SHP77 treated with DMSO at 0.1 percent for 48 hours (cell line): ENCODE measurements around the gene CDON.
A peak's percentile ranks its signal among the peaks of the same experiment; 100 is the strongest.

ENCODE experiments used
- DNase-seq: peaks from one replicate; lab custom pipeline; 2025; lab: John Stamatoyannopoulos, UW

The CDON gene

DNA sequence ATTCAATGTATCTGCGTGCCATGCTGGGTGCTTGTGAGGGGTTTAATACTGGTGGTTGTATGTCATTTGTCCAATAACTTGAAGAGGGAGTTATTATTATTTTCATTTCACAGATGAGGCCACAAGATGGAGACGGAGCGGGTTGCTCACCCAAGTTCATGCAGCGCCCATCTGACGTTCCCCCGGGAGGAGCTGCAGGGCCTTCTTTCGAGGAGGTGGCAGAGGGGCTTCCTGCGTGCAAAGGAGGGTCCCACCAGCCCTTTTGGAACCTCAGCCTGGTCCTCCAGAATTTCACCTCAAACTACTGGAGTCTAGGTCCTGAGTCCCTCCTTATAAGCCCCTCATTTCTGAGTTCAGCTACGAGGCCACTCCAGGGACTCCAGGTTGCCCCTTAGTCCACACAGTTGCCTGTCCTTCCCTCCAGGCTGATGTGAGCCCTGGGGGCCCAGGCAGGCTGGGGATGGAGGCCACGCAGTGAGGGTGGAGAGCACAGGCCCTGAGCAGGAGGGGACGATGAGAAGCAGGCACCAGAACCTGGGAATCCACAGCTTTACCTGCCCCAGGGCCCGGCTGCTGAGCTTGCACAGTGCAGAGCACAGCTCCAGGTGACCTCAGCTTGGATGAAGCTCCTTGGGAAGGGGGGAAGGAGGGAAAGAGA lies 119.8 kb downstream of the CDON start:
- DNase-seq = no peak

DNA sequence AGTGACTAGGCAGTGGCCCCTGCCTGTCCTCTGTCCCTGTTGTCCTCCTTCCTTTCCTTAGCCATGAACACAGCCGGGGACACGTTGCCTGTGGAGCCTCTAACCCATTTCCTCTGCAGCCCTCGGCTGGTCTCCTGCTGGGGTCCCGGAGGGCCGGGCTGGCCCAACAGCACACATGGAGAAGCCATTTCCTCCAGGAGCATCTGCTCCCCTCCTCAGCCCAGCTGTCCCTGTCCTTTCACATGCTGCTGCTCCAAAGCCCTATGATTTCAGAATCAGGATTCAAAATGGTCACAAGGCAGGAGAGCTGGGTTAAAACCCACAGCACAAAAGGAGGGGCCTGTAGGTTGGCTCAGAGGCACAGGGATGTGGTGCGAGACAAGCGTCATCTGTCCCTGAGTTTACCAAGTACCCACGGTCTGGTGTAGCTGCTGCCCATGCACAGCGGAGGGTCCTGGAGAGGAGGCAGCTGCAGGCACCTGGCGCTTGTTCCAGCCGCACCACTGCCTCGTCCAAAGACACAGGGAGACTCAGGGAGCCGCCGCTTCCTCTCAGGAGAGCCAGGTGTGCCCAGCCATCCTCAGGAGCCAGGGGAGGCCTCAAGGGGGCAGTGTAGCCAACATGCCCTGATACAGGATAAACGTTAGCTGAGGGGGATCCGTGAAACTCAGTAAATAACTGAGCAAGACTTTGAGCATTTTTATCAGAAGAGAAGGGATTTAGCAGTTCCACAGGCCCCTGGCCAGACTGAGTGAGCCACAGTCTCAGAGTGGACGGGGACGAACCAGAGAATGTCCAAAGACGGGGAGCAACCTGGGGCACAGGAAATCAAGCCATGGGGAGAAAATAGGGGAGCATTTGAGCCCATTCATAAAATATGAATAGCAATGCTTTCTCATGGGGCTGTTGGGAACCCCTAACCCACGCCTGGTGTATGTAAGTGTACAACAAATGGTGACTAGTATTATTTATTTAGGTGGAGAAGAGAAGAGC lies 120.8 kb downstream of the CDON start:
- peak; percentile 77 for DNase-seq

DNA sequence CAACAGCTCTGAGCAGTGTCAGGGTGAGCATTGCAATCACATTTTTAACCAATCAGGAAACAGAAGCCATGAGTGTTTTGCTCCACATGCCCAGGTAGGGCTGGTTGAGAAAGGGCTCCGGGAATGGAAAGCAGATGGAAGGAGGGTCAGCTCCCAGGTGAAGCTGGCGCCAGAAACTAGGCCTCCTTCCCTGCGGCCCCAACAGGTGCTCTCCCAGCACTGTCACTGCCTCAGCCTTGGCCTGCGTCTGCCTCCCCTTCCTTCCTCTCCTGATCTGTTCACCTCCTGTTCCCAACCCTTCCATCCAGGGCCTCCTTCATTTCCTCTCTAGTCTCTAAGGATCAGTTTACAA lies 121.4 kb downstream of the CDON start:
- DNase-seq = no peak

DNA sequence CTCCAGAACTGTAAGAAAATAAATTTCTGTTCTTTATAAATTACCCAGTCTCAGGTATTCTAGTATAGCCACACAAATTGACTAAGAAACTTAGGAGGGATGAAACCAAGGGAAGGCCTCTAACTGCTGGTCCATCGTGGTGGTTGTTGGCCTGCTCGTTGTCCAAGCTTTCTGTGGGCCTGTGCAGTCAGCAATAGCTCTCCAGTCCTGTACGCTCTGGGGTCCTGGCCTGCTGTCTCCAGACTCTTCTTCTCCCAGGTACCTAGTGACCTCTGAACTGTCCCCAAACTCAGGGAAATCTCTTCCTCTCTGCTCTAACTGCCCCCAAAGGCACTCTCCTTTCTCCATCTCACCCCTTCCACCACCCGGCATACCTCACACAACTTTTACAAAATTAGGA lies 122.5 kb downstream of the CDON start:
- DNase-seq = no peak

DNA sequence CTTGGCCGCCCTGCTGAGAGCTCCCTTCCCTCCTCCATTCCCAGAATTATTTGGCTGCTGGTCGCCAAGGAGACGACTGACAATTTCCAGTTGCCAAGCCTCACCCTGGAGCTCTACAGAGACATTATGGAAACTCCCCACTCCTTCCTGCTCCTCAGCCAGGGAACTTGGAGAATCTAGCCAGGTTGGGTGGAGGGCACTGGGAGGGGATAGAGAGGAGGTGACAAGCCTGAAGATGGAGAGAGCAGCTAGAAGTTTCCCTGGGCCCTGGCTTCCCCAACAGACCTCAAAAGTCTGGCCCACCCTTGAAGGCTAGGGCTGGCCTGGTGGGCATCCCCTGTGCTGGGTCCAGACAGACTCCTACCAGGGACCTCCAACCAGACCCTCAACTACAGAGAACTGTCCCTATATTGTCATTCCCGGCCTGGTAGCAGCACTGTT lies 123.6 kb downstream of the CDON start:
- no peak for DNase-seq

DNA sequence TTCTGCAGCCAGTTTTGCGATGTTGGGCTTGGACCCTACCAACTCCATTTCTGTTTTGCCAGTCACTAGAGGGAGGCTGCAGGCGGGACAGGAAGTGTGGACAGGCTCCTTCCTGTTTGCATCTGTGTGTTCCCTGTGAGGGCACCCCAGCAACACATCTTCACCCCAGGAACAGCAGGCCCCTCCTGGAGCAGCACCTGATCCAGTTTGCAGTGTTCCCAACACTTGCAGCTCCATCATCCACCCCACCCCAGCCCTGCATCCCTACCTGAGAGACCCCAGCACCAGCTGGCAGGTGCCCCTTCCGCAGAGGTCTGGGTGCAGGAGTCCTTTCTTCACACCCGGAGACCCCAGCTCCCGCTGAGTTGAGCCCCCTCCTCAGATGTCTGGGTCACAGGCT lies 124.2 kb downstream of the CDON start:
- no peak for DNase-seq

DNA sequence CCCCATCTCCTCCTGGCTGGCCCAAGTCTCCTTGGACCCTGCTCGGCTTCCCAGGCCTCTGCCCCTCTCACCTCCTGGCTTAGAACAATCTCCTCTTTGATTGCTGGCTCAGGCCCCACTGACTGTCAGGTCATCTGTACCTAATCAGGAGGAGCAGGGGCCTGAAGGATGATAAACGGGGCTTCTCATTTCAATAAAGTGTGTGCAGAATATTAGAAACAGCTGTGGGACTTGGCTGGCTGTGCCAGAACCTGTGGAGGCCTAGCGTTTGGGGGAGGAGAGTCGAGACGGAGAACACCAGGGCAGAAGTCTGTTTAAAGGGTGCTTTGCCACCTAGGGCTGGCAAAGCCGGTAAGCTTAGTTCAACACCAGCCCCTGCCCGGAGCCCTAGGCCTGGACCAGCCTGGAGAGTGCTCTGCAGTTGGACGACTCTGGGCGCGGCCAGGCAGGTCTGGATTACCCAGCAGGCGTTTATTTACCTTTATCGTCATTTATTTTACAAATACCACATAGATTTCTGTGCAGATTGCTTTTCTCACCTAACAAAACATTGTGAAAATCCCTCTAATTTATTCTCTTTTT lies 127.0 kb downstream of the CDON start:
- no peak for DNase-seq

DNA sequence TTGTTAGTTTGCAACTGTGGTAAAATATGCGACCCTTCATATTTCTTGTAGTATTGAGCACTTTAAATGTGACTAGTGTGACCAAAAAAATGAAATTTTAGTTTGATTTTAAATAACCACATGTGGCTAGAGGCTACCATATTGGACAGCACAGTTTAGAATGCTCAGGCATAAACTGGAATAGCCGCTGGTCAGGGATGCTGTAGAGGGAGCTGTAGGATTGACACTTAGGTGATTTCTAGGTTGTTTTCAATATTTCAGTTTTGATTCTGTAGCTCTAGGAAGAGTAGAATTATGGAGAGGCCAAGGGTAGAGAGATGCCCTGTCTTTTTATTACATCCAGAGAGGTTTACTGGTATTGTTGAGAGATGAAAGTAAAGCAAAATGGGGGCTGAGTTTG lies 127.6 kb downstream of the CDON start:
- no peak for DNase-seq

DNA sequence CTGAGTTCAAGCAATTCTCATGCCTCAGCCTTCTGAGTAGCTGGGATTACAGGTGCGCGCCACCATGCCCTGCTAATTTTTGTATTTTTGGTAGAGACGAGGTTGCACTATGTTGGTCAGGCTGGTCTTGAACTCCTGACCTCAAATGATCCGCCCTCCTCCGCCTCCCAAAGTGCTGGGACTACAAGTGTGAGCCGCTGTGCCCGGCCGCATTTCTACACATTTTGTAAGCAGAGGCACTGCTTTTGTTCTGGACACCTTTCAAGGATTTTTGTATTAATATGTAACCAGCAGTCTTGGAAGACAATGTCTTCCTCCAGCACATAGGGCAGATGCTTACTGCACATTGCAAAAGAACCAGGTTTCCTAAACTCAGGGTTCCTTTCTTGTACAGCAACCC lies 128.2 kb downstream of the CDON start:
- no peak for DNase-seq

DNA sequence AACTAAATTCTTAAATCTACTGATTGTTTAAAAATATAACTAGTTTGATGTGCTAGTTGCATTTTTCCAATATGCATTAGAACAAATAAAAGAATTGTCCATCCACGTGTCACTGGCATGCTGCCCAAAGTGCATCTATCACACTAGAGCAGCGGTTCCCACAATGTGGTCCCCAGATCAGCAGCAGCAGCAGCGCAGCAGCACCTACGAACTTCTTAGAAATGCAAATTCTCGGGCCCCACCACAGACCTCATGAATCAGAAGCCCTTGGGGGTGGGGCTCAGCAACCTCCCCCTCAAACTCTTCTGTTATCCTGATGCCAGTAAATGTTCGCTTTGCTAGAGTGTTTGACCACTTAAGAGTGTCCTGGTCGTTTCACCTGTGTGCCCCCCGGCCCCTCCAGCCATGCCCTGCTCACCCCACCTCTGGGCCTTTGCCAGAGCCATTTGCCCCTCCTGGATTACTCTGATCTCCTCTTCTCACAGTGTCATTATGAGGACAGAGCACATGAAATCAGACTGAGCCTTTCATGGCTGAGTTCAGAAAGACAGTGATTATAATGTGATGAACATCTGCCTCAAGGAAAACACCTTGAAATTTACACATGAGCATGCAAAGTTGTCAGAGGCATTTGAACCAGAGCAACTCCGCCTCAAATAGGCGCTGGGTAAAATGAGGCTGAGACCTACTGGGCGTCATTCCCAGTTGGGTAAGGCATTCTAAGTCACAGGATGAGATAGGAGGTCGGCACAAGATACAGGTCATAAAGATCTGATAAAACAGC lies 129.4 kb downstream of the CDON start:
- no peak for DNase-seq

DNA sequence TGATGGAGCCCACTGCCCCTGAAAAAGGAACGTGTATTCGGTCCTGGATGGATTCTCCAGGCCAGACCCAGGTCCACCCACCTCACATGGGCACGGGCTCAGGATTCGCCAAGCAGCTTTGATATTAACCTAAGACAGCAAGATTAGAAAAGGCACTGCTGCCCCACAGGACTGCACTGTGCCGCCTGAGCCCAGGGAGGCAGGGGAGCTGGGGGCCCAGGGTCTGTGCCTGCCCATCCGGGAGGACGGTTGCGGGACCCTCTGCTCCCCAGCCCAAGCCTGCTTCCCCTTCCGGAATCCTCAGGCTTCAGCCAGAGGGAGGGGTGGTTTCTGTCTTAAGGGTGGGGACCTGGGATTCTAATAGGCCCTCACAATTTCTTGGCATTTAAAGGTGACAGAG lies 130.4 kb downstream of the CDON start:
- DNase-seq = no peak

DNA sequence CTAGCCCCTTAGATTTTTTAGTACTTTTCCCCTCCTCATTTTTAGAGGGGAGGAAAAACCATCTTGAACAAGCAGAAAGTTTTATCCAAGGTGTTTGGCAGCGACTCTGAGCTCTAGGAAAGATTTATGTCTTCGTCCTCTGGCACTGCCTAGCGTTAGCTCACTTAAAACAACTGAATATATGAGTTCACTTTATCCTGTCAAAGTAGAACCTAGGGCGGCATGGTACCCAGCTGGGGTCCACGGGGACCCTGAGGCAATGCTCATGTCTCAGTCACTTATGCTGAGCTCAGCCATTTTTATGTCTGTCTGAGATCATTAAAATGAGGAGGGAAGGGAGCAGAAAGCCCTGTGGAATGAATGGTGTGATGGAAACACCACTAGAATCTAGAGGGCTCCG lies 131.0 kb downstream of the CDON start:
- DNase-seq = no peak

DNA sequence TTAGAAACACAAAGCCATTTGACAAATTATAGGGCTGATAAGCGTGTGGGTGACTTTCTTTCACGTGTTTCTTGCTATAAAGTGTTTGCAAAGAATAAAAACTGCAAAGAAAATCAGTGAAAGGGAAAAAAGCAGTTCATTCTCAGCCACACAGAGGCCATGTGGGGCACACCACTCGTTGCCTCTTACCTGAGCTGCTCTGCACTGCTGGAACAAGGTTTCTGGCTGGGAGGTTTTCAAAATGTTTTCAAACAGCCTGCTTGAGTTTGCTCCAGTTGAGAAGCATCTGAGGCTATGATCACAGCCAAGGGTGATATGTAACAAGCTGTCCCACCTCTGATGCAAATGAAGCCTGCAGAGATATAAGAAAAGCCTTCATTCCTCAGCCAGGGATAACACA lies 131.6 kb downstream of the CDON start:
- DNase-seq = no peak

DNA sequence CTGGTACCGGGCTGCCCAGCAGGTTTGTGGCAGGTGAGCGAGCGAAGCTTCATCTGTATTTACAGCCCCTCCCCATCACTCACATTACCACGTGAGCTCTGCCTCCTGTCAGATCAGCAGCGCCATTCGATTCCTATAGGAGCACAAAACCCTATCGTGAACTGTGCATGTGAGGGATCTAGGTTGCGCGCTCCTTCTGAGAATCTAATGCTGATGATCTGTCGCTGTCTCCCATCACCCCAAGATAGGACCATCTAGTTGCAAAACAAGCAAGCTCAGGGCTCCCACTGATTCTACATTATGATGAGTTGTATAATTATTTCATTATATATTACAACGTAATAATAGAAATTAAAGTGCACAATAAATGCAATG lies 132.6 kb downstream of the CDON start:
- no peak for DNase-seq

DNA sequence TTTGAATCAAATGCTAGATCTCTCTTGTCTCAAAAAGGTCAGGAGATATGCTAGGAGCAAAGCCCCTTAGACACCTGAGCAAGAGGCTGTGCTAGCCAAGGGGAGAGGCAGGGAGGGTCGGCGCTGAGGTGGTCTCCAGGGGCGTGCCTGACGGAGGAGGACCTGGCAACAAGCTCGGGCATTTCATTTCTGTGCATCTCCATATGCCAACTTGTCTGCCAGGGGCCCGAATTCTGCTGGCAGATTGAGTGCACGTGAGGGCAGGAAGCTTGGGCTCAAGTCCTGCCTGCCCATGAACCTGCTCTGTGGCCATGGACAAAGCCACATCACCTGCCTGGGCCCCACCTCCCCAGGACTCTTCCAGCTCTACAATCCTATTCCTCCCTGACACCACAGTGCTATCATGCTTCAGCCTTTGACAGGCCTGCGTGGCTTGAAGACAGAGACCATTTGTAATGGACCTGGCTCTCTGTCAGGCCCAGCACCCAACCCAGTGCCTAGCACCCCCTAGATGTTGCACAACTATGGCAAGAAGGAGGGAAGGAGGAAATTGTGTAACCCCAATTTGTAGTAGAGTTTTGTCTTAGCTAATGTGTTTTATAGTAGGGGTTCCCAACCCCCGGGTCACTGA lies 133.1 kb downstream of the CDON start:
- DNase-seq = no peak

DNA sequence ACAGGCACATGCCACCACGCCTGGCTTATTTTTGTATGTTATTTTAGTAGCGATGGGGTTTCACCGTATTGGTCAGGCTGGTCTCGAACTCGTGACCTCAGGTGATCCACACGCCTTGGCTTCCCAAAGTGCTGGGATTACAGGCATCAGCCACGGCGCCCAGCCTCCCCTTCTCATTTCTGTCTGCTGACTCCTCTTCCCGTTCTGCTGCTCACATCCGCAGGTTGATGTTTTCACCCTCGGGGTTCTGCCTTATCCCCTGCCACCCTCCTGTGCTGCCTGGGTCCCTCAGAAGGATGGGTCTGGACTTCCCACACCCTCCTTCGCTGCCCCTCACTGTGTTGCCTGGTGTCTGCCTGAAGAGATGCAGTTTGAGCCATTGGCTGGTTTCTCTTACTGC lies 136.0 kb downstream of the CDON start:
- no peak for DNase-seq

DNA sequence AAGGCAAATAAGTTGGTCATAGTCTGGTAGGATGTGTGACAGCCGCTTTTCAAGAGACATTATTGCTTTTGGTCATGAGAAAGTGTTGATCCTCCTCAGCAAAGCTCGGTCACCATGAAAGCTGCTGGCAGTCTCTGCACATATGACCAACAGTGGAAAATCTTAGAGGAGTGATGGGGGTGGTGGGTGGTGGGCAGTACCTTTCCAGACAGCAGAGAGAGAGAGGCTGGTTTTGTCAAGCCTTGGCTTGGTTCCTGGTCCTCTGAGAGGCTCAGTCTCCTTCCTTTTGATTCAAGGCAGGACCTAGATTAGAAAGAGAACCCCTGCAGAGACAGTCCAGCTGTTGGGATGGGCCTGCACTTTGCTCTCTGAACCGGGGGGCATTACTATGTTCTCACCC lies 136.9 kb downstream of the CDON start:
- no peak for DNase-seq

DNA sequence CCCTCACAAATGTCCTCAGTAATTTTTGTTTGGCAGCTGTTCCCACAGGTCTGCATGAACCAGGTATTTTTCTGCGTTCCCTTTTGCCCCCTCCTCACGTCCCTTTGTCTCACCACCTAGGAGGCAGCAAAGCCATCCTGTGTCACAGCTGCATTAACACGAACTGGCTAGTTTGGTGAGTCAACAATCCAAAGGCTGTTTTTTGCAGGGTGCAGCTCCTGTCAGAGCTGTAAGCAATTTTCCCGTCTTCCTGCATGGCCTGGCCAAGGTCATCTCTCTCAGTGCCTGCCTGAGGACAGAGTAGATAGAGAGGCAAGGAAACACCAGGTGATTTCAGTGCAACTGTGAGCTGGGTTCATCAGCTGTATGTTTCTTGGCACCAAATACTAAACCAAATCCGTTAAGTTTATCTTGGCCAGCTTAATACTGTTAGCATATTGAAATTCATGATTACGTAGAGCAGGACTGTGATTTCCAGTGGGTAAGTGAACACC lies 137.4 kb downstream of the CDON start:
- DNase-seq = no peak

DNA sequence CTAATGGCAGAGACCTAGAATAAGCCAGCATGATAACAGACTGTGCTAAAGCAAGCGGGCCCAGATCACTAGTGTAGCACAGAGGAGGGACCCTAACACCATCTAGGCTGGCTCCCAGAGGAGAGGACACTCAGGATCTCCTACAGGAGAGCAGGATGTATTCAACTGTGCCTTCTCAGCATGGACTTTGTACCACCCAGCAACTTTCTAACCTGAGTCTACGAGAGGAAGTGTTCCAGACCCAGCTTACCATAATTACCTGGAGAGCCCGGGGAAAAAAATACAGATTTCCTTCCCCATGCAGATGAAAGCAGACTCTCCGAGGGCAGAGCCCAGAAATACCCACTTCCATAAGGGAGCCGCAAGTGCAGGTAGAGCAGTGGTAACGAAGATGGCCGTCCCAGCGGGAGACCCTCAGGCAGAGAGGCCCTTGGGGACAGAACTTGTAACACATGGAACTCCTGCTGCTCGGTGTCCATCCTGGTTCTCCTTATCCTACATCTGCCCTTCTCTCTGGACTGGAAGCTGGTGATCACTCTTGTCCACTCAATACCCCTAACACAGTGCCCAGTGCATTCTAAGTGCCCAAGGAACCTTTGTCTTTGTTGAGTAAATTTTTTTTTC lies 138.2 kb downstream of the CDON start:
- DNase-seq = no peak

DNA sequence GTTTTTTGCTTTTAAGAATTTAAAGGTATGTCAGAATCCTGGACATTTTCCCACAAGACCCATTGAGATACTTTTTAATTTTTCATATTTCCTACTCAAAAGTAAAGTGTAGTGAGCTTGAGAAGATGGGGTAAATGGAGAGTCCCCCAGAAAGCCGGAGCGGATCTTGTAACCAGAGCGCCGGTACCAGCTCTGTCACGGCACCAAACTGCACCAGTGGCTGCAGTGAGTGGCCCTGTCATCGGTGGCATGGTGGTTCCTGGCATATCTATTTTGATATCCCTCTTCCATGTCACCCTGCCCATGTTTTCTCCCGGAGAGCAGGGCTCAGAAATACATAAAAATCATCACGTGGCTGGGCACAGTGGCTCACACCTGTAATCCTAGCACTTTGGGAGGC lies 139.0 kb downstream of the CDON start:
- DNase-seq = no peak

DNA sequence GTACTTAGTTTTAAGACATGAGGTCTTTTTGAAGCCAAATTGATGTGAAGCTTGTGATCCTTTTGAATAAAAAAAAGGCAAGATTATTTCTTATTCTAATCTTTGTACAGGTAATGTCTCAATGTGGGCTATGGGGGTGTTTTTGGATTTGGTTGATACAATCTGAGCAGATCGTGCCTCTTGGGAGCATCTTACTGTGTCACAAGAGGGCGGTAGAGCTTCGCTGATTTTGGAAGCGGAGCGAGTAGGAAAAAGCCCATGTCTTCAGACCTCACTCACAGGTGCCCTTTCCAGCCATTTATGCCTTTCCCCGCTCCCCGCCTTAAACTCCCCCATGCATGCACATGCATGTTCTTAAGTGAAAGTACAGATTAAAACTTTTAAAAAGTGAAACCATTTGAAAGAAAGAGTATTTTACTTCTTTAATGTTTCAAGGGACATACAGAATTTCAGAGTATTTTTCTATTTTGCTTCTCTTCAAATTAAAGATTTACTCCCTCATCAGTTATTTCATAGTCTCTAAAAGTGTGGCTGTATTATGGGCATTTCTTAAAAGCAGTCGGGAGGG lies 139.6 kb downstream of the CDON start:
- DNase-seq = peak; percentile 30
